GM23248 (cell line): ENCODE data around the gene NUP188.

Source experiments
- EZH2 ChIP-seq: fragments of 200-600 bp; sonication (generic); IDR thresholded peaks from 2 replicates; pipeline ENCODE4 v1.6.1; 2018; ENCODE audit warnings: antibody characterized with exemption, mild to moderate bottlenecking; ENCODE audit not compliant: insufficient read depth, poor library complexity, severe bottlenecking
- EZH2phosphoT487 ChIP-seq: fragments of 200-600 bp; sonication (generic); IDR thresholded peaks from 2 replicates; pipeline ENCODE4 v1.6.1; 2018; ENCODE audit warnings: antibody characterized with exemption, moderate library complexity, mild to moderate bottlenecking, low read depth; ENCODE audit not compliant: insufficient read depth

DNA sequence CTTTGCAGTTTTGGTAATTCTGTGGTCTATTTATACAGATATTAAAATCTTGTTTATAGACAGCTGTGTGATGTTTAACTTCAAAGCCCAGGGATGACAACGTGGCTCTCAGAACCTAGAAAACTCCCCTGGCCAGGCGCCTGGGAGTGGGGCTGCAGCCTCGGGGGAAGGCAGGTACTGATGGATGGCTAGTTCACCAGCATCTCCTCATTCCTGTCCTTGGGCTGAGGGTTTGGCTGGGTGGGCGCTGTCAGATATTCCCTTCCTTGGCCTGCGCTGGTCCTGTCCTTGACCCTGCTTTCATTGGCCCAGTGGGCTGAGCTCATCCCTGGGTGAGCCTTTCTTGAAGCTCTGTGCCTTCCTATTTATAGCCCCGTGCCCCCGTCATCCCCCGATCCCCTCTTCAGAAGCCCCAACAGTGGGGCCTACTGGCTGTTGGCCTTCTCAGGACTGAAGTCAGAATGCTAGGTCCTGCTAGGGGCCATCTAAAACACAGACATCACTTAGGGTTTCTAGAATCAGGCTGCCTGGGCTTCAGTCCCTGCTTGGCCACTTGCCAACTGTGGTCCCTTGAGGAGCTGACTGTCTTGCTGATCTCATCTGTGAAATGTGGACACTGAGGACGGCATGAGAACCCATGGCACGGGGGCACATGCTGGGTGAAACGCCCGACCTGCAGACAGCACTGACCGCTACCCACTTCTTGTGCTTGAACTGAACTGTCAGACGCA lies 59.7 kb downstream of the NUP188 start:
- TF ChIP-seq EZH2 (no peak), EZH2phosphoT487 (no peak)
